Kidney glomerular epithelial cell (primary cell): ENCODE measurements around the gene RAG2.
A peak's percentile ranks its signal among the peaks of the same experiment; 100 is the strongest.
"Not testable (repeated sequence)": the region's sequence is repeated elsewhere in the genome, so short reads cannot be mapped to it uniquely, and the experiment has no call there.

Source experiments
- DNase-seq: peaks from one replicate; lab custom pipeline; 2025; lab: John Stamatoyannopoulos, UW

The RAG2 gene

DNA sequence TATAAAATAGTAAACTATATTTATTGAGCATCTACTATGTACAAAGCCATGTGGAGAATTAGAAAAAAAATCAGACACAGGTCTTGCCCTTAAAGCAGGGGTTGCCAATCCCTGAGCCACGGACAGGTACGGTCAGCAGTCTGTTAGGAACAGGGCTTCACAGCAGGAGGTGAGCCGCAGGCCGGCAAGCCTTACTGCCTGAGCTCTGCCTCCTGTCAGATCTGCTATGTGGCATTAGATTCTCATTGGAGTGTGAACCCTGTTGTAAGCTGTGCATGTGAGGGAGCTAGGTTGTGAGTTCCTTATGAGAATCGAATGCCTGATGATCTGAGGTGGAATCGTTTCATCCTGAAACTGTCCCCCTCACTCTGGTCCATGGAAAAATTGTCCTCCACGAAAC, 2.1 kb upstream of the RAG2 start:
- DNase-seq, result no peak

DNA sequence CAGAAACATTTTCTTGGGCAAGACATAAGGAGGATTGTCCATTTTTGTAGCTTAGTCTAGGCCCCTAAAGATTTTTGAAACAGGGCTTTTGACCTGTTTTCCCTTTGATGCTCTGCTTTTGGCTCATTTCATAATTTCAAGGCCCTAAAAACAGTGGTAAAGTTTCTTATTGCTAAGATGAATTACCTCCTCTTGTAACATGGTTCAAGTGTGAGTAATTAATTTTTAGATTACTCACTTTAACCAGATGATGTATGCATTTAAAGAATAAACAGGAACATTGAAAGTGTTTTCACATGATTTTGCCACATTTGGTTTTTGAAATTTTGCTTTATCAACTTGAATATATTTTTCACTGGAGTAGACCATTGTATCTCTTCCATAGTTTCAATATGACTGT, 1.2 kb downstream of the RAG2 start:
- DNase-seq, result no peak

DNA sequence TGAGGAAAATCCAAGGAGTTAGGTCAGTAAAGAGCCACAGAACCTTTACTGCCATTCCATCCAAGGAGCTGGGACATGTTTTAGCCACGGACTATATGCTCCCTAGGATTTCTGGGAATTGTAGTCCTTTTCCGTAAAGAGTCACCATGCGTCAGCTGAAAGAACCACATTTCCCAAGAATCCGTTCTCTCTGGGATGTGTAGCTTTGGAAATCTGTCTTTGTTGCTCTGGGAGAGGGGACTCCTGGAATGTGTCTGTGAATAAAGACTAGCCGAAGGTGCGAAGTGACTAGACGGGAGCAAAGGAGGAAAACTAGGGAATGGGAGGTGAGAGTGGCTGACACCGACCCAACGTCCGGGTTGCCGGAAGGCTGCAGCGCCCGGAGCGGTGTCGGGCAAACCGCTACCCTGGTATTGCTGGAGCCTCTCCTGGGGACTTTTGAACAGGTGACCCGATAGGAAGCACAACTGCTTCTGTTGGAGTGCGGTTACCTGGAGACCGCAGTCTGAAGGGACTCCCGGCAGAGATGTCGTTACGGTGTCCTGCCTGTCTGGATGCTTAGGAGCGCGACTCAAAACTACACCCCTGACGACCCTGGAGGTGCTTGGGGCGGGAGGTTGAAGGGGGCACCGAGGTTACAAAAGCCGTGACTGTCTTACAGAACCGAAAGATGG, 3.6 kb downstream of the RAG2 start, which contains the start of gene IFTAP:
Gene IFTAP (plus strand): TSS at position 187 of the 674 bp plus-strand sequence. CDS start 15,602 bp downstream, outside the sequence.
- DNase-seq, result peak; percentile 97

DNA sequence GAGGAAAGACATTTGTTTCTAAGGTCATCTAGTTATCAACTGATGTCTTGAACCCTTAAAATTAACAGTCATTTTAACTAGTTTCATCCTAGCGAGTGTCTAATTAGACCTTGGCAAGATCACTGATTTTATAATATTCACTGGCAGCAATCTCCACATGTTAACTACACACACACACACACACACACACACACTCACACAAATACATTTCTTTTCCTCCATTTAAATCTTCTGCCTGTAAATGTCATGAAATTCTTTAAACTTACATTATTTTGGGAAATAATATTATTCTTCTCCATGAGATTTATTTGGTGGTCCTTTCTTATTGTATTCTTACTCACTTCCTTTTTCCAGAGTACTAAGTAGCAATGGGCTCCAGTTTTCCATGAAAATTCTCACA, 6.6 kb downstream of the RAG2 start:
- no peak for DNase-seq

DNA sequence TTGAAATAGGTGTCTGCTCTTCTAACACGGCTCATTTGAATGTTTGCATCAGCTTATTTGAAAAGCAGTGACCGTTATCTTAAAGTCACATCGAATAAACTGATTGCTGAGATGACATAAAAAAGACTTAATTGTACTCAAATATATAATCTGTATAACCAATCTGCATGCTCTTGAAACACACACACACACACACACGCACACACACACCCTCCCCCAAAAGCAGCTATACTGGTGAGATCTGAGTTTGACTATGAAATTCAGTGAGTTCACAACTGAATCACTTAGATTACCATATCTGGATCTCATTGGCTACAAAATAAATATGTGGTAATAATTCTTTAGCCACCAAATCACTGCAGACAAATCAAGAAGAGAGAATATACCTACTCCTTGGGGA, 7.5 kb downstream of the RAG2 start:
- DNase-seq, result no peak

DNA sequence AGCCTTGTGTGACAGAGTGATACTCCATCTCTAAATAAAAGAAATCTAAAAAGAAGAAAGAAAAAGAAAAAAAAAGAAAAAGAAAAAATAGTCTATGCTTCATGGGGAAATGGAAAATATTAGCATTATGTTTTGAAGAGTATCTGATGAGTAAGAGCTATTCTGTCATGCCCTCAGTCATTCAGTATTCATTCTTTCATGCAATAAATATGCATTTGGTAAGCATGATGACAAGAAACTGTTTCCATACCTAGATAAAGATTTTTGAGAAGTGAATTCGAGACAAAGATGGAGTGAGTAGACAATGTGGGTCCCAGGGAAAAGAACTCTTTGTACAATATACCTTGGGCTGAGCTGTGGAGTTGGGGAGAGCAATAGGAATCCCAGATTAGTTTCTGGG, 9.9 kb downstream of the RAG2 start:
- DNase-seq, result no peak

DNA sequence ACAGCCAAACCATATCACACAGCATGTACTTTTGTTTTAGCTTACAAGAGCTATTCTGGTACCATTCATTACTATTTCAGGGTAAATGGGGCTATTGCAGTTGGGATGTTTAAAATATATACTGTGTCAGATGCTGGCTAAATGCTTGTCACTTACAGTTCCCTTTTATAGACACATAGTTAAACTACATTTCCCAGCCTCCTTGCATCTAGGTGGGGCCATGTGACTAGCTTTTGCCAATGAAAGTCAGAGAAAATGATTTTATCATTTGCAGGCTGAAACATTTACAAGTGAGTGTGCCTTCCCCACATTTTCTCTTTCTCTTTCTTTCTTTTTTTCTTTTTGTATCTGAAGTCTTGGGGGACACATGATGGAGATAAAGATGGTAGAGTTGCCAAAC, 11.5 kb downstream of the RAG2 start:
- DNase-seq, result no peak

DNA sequence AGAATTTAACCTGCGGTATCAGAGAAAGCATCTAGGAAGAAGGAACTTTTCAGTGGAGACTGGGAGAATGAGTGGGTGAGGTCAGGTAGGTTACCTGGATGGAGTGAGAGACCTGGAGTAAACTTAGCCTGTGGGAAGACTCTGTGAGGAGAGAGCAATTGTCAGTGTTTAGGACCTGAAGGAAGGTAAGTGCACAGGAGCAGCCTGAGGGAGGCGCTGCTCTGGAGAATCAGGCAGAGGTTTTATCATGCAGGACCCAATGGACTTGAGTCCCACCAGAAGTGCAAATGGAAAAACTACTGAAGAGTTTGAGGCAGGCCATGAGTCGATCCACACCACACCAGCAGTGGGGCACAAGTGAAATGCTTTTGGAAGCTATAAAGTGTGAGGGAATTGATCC, 14.4 kb downstream of the RAG2 start:
- no peak for DNase-seq

DNA sequence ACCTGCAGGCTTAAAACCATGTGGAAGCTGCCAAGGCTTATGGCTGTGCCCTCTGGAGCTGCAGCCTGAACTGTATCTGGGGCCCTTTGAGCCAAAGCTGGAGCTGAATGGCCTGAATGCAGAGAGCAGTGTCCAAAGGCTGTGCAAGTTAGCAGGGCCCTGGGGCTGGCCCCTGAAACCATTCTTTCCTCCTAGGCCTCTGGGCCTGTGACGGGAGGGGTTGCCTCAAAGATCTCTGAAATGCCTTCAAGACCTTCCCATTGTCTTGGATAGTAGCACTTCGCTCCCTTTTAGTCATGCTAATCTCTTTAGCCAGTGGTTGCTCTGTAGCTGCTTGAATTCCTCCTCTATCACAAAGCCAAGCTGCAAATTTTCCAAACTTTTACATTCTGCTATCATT, 16.5 kb downstream of the RAG2 start:
- DNase-seq, result no peak

DNA sequence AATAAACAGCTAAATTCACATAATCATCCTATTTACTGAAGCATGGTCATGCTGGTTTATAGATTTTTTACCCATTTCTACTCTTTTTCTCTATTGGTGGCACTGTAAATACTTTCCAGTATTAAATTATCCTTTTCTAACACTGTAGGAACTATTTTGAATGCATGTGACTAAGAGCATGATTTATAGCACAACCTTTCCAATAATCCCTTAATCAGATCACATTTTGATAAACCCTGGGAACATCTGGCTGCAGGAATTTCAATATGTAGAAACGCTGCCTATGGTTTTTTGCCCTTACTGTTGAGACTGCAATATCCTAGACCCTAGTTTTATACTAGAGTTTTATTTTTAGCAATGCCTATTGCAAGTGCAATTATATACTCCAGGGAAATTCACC, 19.6 kb downstream of the RAG2 start:
- DNase-seq, result no peak

DNA sequence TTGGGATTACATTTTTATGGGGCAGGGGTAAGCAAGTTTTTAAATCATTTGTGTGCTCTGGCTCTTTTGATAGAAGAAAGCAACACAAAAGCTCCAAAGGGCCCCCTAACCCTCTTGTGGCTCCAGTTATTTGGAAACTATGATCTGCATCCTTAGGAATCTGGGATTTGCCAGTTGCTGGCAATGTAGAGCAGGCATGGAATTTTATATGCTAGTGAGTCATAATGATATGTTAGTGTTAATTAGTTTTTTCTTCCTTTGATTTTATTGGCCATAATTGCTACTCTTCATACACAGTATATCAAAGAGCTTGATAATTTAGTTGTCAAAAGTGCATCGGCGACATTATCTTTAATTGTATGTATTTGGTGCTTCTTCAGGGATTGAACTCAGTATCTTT, 20.2 kb downstream of the RAG2 start:
- peak; percentile 49 for DNase-seq

DNA sequence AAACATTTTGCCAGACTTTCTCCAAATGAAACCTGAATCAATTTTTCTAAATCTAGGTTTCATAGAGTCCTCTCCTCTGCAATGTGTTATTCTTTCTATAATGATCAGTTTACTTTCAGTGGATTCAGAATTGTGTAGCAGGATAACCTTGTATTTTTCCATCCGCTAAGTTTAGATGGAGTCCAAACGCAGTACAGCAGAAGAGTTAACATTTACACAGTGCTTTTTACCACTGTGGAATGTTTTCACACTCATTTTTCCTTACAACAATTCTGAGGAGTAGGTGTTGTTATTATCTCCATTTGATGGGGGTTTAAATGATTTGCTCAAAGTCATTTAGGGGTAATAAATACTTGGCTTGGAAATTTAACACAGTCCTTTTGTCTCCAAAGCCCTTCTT, 20.7 kb downstream of the RAG2 start:
- DNase-seq, result no peak

DNA sequence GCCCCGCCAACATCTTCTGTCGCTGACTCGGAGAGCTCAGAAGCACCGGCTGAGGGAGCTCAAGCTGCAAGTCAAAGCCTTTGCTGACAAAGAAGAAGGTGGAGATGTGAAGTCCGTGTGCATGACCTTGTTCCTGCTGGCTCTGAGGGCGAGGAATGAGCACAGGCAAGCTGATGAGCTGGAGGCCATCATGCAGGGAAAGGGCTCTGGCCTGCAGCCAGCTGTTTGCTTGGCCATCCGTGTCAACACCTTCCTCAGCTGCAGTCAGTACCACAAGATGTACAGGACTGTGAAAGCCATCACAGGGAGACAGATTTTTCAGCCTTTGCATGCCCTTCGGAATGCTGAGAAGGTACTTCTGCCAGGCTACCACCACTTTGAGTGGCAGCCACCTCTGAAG, 23.6 kb downstream of the RAG2 start:
- DNase-seq, result peak; percentile 40

DNA sequence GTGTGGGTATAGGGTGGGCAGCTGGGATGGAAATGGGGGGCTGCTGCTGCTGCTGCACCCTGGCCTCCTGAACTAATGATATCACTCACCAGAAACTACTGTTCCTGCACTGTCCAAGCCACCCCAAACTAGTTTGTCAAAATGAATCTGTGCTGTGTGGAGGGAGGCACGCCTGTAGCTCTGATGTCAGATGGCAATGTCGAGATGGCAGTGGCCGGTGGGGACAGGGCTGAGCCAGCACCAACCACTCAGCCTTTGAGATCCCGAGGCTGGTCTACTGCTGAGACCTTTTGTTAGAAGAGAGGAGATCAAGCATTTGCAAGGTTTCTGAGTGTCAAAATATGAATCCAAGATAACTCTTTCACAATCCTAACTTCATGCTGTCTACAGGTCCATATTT, 28.9 kb downstream of the RAG2 start:
- no peak for DNase-seq

DNA sequence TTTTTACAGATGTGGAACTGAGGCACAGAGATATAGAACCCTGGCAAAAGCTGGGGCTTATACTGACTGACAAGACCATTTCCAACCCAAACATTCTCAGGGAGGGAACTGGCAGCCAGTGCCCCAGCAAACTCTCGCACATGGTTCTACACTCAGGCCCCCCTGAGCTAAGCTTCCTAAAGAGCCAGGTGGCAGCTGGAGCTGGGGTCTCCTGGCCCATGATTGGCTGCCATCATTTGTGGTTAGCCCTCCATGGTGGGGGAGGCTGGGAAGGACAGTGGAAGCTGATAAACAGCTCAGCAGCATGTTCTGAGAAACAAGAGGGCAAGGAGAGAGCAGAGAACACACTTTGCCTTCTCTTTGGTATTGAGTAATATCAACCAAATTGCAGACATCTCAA, 30.3 kb downstream of the RAG2 start, which contains the start of gene RAG1:
Gene RAG1 (plus strand): TSS at position 314 of the 400 bp plus-strand sequence. CDS start 5,298 bp downstream, outside the sequence.
- DNase-seq, result no peak

DNA sequence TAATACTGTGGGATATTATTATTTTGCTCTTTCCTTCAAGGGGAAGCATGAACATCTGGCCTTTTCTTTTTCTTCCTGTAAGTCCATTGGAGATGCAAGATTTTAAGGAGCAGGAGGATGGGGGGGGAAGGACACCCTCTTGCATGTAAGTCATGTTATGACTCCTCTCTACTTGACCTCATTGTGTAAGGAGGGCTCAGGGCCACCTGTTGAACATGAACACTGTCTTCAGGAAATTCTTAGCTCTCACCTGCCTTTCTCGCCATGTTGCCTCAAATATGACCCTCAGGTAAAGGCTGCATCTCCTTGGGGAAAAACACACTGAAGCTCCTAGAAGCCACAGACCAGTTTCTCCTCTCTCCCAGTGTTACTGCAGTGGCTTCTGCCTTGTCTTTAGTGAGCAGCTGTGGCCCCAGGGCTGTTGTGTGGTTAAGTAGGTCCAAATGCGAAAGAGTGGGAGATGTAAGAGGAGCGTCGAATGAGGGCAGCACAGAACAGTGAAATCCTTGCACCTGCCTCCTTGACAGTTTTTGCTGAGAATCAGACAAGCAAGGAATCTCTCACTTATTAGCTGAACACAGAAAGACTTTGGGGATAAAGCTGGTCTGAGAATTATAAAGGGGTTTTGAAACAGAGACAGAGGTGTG, 31.5 kb downstream of the RAG2 start:
- DNase-seq, result no peak

DNA sequence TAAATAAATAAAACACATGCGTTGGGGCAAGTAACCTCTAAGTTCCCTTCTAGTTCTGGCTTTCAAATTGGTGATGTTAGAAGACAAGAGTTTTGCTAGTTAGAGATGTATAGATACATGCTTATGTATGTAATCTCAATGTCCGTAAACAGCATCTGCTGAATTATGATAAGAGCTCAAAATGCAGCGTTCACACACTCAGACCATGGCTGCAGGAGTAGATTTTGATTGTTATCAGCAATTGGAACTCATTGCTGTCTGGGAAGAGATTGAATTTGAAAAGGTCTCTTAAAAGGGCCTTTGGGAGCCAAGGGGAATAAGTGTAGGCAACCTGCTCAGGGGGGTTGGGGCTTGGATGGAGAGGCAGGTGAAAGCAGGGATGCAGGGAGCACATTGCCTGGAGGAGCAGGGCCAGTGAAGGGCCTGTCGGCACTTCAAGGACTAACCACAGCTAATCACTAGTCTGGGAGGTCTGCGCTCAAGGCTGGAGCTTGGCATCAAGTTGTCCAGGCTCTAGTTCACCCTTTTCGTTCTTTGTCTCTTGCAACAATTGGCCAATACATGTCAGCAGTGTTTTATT, 32.9 kb downstream of the RAG2 start:
- DNase-seq, result no peak

DNA sequence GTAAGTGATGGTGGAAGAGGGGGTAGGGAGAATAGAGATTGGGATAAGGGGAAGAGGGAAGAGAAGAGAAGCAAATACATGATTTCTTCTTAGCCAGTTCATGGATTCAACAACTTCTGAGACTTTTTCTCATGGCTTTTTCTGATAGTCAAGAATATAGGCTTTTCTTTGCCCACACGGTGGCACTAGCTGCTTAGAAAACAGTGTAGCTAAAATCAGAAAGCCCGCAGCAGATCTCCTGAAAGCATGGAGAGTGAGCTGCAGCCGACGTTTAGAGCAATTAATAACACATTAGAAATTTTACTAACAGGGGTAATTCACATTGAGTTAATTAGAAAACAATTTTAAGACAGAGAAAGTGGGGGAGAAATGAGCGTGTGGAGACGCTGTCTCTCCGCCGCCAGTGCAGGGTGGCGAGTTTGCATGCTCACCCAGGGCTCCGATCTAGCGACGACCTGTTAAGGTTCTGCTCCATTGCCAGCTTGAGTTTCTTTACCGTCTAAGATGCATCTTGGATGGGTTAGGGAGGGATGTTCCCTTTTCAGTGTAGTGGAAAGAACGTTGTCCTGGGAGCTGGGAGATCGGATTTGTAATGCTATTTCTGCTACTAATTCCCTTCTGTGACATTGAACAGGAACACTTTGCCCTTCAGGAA, 33.5 kb downstream of the RAG2 start:
- peak; percentile 72 for DNase-seq

DNA sequence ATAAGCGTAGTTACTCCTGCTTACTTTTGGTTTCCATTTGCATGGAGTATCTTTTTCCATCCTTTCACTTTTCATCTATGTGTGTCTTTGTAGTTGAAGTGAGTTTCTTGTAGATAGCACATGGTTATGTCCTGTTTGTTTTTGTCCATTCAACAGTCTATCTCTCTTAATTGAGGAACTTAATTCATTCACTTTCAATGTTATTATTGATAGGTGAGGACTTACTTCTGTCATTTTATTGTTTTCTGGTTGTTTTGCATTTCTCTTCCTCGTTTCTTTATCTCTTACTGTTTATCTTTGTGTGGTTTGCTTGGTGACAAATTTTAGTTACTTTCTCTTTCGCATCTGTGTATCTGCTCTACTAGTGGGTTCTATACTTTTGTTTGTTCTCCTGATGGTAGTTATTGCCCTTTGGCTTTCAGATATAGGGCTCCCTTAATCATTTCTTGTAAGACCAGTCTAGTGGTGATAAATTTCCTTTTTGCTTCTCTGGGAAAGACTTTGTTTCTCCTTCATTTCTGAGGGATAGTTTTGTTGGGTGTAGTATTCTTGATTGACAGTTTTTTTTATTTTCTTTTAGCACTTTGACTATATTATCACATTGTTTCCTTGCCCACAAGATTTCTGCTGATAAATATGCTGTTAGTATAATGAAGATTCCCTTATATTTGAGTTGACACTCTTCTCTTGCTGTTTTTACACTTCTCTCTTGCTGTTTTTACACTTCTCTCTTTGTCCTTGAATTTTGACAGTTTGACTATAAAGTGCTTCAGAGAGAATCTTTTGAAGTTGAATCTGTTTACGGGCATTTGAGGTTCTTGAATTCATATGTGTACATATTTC, 39.2 kb downstream of the RAG2 start:
- DNase-seq, result no peak

DNA sequence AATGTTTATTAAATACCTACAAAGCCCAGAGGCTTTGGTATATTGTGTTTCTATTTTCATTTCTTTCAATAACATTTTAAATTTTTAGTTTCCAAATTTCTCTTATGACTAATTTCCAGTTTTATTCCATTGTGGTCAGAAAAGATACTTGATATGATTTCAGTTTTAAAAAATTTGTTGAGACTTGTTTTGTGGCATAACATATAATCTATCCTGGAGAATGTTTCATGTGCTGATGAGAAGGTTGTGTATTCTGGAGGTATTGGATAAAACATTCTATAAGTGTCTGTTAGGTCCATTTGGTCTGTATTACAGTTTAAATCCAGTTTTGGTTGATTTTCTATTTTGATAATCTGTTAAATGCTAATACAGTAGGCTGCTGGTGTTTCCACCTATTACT, 40.0 kb downstream of the RAG2 start:
- DNase-seq, result no peak

DNA sequence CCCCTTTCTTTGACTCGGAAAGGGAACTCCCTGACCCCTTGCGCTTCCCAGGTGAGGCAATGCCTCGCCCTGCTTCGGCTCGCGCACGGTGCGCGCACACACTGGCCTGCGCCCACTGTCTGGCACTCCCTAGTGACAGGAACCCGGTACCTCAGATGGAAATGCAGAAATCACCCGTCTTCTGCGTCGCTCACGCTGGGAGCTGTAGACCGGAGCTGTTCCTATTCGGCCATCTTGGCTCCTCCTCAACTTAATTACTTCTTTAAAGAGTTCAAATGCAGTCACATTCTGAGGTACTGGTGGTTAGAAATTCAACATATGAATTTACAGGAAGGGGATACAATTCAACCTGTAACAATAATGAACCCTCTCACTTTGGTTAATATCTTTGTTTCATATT, 40.6 kb downstream of the RAG2 start:
- DNase-seq, result not testable (repeated sequence)
